Measurements from ENCODE around the gene NOC2L. TPM values are rescaled to one million over a fixed set of nuclear protein-coding genes. Genes with fewer than 3 reads are reported as not detected.

NOC2L gene
- total and polyA plus RNA-seq, 9 of the 15 experiments (the other 6 are each of a cell fraction or from before 2014, with no cell fraction given) = 4.0 to 410 (median 200) TPM

DNA sequence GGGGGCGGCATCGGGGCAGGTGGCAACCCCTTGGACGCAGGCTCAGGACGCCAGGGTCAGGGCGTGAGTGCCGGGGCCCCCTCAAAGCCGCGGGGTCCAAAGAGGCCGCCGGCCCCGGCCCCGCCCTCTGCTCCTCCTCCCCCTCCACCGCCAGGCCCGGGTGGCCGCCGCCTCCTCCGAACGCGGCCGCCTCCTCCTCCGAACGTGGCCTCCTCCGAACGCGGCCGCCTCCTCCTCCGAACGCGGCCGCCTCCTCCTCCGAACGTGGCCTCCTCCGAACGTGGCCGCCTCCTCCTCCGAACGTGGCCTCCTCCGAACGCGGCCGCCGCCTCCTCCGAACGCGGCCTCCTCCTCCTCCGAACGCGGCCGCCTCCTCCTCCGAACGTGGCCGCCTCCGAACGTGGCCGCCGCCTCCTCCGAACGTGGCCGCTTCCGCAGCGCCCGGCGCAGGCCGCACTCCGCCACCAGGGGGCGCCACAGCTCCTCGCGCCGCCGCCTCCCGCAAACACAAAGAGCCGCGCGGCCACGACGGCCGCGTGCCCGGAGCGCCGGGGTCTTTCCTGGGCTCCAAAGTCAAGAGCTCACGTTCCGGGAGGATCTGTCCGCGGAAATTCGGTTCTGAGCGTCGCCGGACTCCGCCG lies 54.6 kb downstream of the NOC2L start (continued):
- TF ChIP-seq ZFP36 (IDR thresholded peaks at IDR 0.05; ENCODE audit: low read depth, low read length, partially characterized antibody) (peak; percentile 87), ARHGAP35 (IDR thresholded peaks at IDR 0.05; ENCODE audit: partially characterized antibody) (no peak), EWSR1 (IDR thresholded peaks at IDR 0.05; ENCODE audit: borderline replicate concordance, low read depth, partially characterized antibody) (no peak), TARDBP (IDR thresholded peaks at IDR 0.05) (peak; percentile 48; the same call in 1 of the 2 replicates), RUNX1 (IDR thresholded peaks at IDR 0.05; ENCODE audit: low read depth) (no peak), SMC3 (conservative IDR thresholded peaks at IDR 0.05; ENCODE audit: insufficient read depth, low read depth, low read length) (peak; percentile 80), ZFP1 (CRISPR knock-in tag; IDR thresholded peaks at IDR 0.05) (no peak), BCOR (IDR thresholded peaks at IDR 0.05) (no peak), CBFA2T2 (conservative IDR thresholded peaks at IDR 0.05) (no peak), KLF6 (CRISPR knock-in tag; IDR thresholded peaks at IDR 0.05; ENCODE audit: borderline replicate concordance) (no peak), MAFG (tag; conservative IDR thresholded peaks at IDR 0.05) (no peak), LARP7 (IDR thresholded peaks at IDR 0.05) (no peak), SETDB1 (IDR thresholded peaks at IDR 0.05; ENCODE audit: low read length) (no peak), CBX1 (IDR thresholded peaks at IDR 0.05; ENCODE audit: low read depth) (peak; percentile 91; the same call in 1 of the 2 replicates), ZNF146 (CRISPR knock-in tag; IDR thresholded peaks at IDR 0.05; ENCODE audit: unreplicated experiment) (no peak)
- TF ChIP-seq, protein P1, sequence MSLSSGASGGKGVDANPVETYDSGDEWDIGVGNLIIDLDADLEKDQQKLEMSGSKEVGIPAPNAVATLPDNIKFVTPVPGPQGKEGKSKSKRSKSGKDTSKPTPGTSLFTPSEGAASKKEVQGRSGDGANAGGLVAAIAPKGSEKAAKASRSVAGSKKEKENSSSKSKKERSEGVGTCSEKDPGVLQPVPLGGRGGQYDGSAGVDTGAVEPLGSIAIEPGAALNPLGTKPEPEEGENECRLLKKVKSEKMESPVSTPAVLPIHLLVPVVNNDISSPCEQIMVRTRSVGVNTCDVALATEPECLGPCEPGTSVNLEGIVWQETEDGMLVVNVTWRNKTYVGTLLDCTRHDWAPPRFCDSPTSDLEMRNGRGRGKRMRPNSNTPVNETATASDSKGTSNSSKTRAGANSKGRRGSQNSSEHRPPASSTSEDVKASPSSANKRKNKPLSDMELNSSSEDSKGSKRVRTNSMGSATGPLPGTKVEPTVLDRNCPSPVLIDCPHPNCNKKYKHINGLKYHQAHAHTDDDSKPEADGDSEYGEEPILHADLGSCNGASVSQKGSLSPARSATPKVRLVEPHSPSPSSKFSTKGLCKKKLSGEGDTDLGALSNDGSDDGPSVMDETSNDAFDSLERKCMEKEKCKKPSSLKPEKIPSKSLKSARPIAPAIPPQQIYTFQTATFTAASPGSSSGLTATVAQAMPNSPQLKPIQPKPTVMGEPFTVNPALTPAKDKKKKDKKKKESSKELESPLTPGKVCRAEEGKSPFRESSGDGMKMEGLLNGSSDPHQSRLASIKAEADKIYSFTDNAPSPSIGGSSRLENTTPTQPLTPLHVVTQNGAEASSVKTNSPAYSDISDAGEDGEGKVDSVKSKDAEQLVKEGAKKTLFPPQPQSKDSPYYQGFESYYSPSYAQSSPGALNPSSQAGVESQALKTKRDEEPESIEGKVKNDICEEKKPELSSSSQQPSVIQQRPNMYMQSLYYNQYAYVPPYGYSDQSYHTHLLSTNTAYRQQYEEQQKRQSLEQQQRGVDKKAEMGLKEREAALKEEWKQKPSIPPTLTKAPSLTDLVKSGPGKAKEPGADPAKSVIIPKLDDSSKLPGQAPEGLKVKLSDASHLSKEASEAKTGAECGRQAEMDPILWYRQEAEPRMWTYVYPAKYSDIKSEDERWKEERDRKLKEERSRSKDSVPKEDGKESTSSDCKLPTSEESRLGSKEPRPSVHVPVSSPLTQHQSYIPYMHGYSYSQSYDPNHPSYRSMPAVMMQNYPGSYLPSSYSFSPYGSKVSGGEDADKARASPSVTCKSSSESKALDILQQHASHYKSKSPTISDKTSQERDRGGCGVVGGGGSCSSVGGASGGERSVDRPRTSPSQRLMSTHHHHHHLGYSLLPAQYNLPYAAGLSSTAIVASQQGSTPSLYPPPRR (CRISPR knock-in tag; IDR thresholded peaks at IDR 0.05; ENCODE audit: borderline replicate concordance) = peak; percentile 29; the same call in 1 of the 2 replicates
- TF ChIP-seq, protein P2, sequence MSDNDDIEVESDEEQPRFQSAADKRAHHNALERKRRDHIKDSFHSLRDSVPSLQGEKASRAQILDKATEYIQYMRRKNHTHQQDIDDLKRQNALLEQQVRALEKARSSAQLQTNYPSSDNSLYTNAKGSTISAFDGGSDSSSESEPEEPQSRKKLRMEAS (CRISPR knock-in tag; IDR thresholded peaks at IDR 0.05) = peak; percentile 99
- TF ChIP-seq, protein P3, sequence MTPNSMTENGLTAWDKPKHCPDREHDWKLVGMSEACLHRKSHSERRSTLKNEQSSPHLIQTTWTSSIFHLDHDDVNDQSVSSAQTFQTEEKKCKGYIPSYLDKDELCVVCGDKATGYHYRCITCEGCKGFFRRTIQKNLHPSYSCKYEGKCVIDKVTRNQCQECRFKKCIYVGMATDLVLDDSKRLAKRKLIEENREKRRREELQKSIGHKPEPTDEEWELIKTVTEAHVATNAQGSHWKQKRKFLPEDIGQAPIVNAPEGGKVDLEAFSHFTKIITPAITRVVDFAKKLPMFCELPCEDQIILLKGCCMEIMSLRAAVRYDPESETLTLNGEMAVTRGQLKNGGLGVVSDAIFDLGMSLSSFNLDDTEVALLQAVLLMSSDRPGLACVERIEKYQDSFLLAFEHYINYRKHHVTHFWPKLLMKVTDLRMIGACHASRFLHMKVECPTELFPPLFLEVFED (CRISPR knock-in tag; conservative IDR thresholded peaks at IDR 0.05) = no peak
- TF ChIP-seq, protein P4, sequence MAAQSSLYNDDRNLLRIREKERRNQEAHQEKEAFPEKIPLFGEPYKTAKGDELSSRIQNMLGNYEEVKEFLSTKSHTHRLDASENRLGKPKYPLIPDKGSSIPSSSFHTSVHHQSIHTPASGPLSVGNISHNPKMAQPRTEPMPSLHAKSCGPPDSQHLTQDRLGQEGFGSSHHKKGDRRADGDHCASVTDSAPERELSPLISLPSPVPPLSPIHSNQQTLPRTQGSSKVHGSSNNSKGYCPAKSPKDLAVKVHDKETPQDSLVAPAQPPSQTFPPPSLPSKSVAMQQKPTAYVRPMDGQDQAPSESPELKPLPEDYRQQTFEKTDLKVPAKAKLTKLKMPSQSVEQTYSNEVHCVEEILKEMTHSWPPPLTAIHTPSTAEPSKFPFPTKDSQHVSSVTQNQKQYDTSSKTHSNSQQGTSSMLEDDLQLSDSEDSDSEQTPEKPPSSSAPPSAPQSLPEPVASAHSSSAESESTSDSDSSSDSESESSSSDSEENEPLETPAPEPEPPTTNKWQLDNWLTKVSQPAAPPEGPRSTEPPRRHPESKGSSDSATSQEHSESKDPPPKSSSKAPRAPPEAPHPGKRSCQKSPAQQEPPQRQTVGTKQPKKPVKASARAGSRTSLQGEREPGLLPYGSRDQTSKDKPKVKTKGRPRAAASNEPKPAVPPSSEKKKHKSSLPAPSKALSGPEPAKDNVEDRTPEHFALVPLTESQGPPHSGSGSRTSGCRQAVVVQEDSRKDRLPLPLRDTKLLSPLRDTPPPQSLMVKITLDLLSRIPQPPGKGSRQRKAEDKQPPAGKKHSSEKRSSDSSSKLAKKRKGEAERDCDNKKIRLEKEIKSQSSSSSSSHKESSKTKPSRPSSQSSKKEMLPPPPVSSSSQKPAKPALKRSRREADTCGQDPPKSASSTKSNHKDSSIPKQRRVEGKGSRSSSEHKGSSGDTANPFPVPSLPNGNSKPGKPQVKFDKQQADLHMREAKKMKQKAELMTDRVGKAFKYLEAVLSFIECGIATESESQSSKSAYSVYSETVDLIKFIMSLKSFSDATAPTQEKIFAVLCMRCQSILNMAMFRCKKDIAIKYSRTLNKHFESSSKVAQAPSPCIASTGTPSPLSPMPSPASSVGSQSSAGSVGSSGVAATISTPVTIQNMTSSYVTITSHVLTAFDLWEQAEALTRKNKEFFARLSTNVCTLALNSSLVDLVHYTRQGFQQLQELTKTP (IDR thresholded peaks at IDR 0.05; ENCODE audit: low read depth in 1 of 2, partially characterized antibody in 2 of 2) = no peak
